ENCODE measurements around the gene MINDY2. TPM values are rescaled to one million over a fixed set of nuclear protein-coding genes. Genes with fewer than 3 reads are reported as not detected.

Gene MINDY2
- total and polyA plus RNA-seq, 10 of the 15 experiments (the other 5 are each of a cell fraction or from before 2014, with no cell fraction given): 0.73 to 9.4 (median 3.3) TPM

GRCh38 chr15:58732625-58733363, 38.3 kb upstream of the MINDY2 start:
- H3K4me2 ChIP-seq (ENCODE audit: control insufficient read depth, insufficient read depth): no peak overlapping the region
- no peak for TF ChIP-seq PAX5 (IDR thresholded peaks at IDR 0.05; ENCODE audit: borderline replicate concordance, low read depth, low read length)
- no peak for TF ChIP-seq IRF5 (IDR thresholded peaks at IDR 0.05; ENCODE audit: borderline replicate concordance)
- no peak for TF ChIP-seq ZBTB4 (CRISPR knock-in tag; IDR thresholded peaks at IDR 0.05)
- TF ChIP-seq SREBF1 (IDR thresholded peaks at IDR 0.05; ENCODE audit: low read length): no peak
- no peak for TF ChIP-seq BRCA1 (IDR thresholded peaks at IDR 0.05; ENCODE audit: low read depth, low read length)
- no peak for TF ChIP-seq ZNF384 (IDR thresholded peaks at IDR 0.05; ENCODE audit: borderline replicate concordance, low read depth, low read length)
- no peak for TF ChIP-seq SUZ12 (IDR thresholded peaks at IDR 0.05; ENCODE audit: unreplicated experiment)
- TF ChIP-seq SMC3 (IDR thresholded peaks at IDR 0.05; ENCODE audit: borderline replicate concordance, low read length): no peak
- RAD21 ChIA-PET (ENCODE audit: unreplicated experiment): interaction anchor here (0.8 to 1.3 kb wide), 2 partner anchors 8 to 14 kb away, joined by 3 read pairs; no protein-coding TSS in a partner anchor
- no TSS peak for BruUV-seq (replicated peaks)
- no peaks in the 10 kb centered on the region for H3K27me3 ChIP-seq (replicated peaks in 1 of 2; ENCODE audit: control insufficient read depth in 2 of 2, insufficient read depth in 2 of 2, low read length in 1 of 2)
- POLR2A ChIA-PET: interaction anchor here (1.0 kb wide), 1 partner anchor 12 kb away, joined by 3 read pairs; no protein-coding TSS in a partner anchor
- no peak overlapping the region for H3K4me3 ChIP-seq
- H3K9me3 ChIP-seq (replicated peaks; ENCODE audit: control insufficient read depth, insufficient read depth, low read length): peaks cover 3% of the 10 kb centered on the region; the same call in 2 of the 3 replicates
- intact Hi-C loops (cut with micrococcal nuclease; ENCODE audit: unreplicated experiment) (no loop called here), in situ Hi-C loops (cut with MboI) (no loop called here)
- WGBS (ENCODE audit: insufficient coverage, insufficient replicate concordance, low lambda C conversion rate, missing lambda C conversion rate): 100% methylated on average over 4 of the region's 4 CpGs
- H2AFZ ChIP-seq (ENCODE audit: control insufficient read depth, low read depth, low read length): no peak overlapping the region
- CTCF ChIA-PET: interaction anchor here (1.1 kb wide), 1 partner anchor 9 kb away, joined by 3 read pairs; no protein-coding TSS in a partner anchor
- no peak for FAIRE-seq
- H3K4me1 ChIP-seq (ENCODE audit: control insufficient read depth, insufficient read depth, low read length): peaks cover 7% of the 10 kb centered on the region
- no peak overlapping the region for H3K9ac ChIP-seq (ENCODE audit: control insufficient read depth, insufficient read depth, low read length)
- ATAC-seq: no peak
- DNase-seq (ENCODE audit: low read depth, low spot score): no peak
- H4K20me1 ChIP-seq (ENCODE audit: control insufficient read depth, insufficient read depth): no peaks in the 10 kb centered on the region; the same call in 1 of the 2 replicates
- H3K36me3 ChIP-seq (ENCODE audit: control insufficient read depth in 2 of 2, insufficient read depth in 2 of 2, low read length in 1 of 2): no peaks in the 10 kb centered on the region; a peak in 1 of 4 replicates
- H3K79me2 ChIP-seq (ENCODE audit: control insufficient read depth, insufficient read depth, low read length): peaks cover 87% of the 10 kb centered on the region
- H3K27ac ChIP-seq (ENCODE audit: control insufficient read depth, insufficient read depth): no peak overlapping the region
- SMC1A ChIA-PET (ENCODE audit: uncharacterized antibody, unreplicated experiment): interaction anchor here (0.6 to 0.8 kb wide), 2 partner anchors 94 to 464 kb away, joined by 3 to 4 read pairs; no protein-coding TSS in a partner anchor

Data from GM12878 (cell line).